ENCODE measurements around the gene GDPD5. TPM values are rescaled to one million over a fixed set of nuclear protein-coding genes. Genes with fewer than 3 reads are reported as not detected.
A peak's percentile ranks its signal among the peaks of the same experiment; 100 is the strongest.

The GDPD5 gene
- polyA plus RNA-seq, 2 donors = 1.9 to 3.0 TPM

- no peak within 1 kb of the TSS for H3K27ac ChIP-seq (ENCODE audit: low read depth in 2 of 2, low read length in 1 of 2)
- no peak within 1 kb of the TSS for H3K4me3 ChIP-seq (ENCODE audit: low read depth in 1 of 2, low read length in 2 of 2)
- H3K4me1 ChIP-seq (ENCODE audit: control insufficient read depth in 2 of 2, insufficient read depth in 2 of 2, low read length in 1 of 2) = peaks cover 0 to 14% of the 10 kb centered on the region in 2 donors
- H3K36me3 ChIP-seq (ENCODE audit: control insufficient read depth in 2 of 2, insufficient read depth in 2 of 2, low read length in 1 of 2) = no peaks in the 10 kb centered on the region
- peaks cover 0 to 8% of the 10 kb centered on the region in 2 donors for H3K27me3 ChIP-seq (ENCODE audit: control insufficient read depth in 1 of 2, insufficient read depth in 2 of 2, low read length in 2 of 2)
- peaks cover 3 to 11% of the 10 kb centered on the region in 2 donors for H3K9me3 ChIP-seq (ENCODE audit: control insufficient read depth in 2 of 2, insufficient read depth in 1 of 2, low read depth in 1 of 2, low read length in 1 of 2)
- WGBS, 2 donors = 26 to 28% methylated on average over 14 of the region's 14 CpGs
Measured at GRCh38 chr11:75432911-75433321, 92.8 kb downstream of the GDPD5 start, which contains the start of gene KLHL35. TSS of gene KLHL35 (minus strand) at chr11:75433203. CDS start at chr11:75430629, 2,574 bp downstream.

DNA sequence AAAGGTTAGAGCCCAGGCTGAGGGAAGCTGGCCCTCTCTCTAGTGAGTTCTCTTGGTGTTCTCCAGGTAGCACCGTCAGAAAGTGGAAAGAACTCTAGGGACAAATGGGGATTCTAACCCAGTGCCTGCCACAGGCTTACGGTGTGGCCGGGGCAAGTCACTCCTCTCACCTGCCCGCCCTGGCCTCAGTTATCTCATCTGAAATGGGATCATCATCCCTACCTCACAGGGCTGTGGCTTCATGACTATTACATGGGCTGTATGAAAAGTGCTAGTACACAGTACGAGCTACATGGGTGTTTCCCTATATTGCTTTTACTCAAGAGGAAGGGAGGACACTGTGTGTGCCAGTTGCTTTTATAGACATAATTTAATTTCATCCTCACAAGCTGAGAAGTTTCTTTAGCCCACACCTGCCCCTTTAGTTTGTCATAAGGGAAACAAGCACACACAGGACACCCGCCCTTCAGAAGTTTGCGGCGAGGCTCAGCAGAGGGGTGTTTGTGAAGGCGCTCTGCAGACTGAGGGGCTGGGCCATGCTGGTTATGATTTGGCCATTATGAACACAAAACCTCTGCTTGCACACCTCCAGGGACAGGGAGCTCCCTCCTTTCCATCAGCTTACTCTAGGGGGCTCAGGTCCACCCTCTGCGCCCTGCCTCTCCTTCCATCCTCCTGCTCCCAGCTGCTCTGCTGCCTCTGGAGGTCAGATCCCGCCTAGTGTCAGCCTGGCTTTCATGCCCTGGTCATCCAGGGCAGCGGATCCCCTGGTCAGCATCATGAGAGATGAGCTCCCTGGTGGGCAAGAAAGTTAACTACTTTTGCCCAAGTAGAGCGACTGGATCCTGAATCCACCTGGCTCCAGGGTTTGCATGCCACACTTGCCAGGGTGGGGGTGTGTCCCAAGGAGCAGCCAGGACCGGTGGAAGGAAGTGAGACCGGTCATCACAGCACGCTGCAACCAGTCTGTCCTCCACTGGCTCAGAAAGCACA is 93.9 kb downstream of the GDPD5 start:
- Histone ChIP-seq H3K36me3 (ENCODE audit: control insufficient read depth in 2 of 2, insufficient read depth in 2 of 2, low read length in 1 of 2) (no peaks in the 10 kb centered on the region), H3K4me1 (ENCODE audit: control insufficient read depth in 2 of 2, insufficient read depth in 2 of 2, low read length in 1 of 2) (peaks cover 0 to 14% of the 10 kb centered on the region in 2 donors), H3K4me3 (ENCODE audit: low read depth in 1 of 2, low read length in 2 of 2) (no peak overlapping the region), H3K9me3 (ENCODE audit: control insufficient read depth in 2 of 2, insufficient read depth in 1 of 2, low read depth in 1 of 2, low read length in 1 of 2) (peaks cover 3 to 11% of the 10 kb centered on the region in 2 donors), H3K27ac (ENCODE audit: low read depth in 2 of 2, low read length in 1 of 2) (no peak overlapping the region), H3K27me3 (ENCODE audit: control insufficient read depth in 1 of 2, insufficient read depth in 2 of 2, low read length in 2 of 2) (peaks cover 0 to 8% of the 10 kb centered on the region in 2 donors)
- WGBS, 2 donors = 57 to 62% methylated on average over 16 of the region's 16 CpGs

DNA sequence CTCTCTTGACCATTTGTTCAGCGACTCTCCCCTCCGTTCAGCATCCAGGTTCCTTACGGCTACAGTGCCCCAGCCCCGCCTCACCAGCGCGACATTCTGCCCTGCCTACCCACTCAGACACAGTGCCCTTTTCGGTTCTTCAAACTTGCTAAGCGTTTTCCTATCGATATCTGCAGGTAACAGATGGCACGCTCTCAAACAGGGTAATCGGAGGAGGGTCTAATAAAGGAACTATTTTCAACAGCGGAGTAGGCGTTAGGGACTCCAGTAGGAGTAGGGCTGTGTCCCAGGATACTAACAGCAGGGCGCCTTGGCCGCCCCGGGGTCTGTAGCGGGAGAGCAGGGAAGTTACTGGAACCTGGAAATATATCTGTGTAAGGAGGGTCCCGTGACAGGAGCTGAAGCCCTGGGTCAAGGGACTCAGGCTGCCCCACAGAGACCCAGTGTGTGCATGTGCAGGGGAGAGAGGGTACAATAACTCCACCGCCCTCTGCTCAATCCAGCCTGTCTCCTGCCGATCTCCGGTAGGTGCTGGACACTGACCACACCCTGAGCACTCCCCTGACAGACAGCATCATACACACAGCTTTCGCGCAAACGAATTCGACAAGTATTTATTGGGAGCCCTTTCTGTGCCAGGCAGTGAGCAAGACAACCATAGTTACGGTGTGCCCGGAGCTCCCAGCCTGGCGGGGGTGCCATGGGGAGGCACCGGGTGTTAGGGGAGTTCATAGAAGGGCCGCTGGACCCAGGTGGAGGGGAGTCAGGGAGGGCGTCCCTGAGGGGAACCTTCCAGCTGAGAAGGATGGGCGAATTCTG is 94.8 kb downstream of the GDPD5 start:
- Histone ChIP-seq H3K27me3 (ENCODE audit: control insufficient read depth in 1 of 2, insufficient read depth in 2 of 2, low read length in 2 of 2) (peaks cover 0 to 8% of the 10 kb centered on the region in 2 donors), H3K4me3 (ENCODE audit: low read depth in 1 of 2, low read length in 2 of 2) (peak overlapping the region; percentile 29 to 43)
- WGBS, 2 donors = 29 to 31% methylated on average over 32 of the region's 32 CpGs

DNA sequence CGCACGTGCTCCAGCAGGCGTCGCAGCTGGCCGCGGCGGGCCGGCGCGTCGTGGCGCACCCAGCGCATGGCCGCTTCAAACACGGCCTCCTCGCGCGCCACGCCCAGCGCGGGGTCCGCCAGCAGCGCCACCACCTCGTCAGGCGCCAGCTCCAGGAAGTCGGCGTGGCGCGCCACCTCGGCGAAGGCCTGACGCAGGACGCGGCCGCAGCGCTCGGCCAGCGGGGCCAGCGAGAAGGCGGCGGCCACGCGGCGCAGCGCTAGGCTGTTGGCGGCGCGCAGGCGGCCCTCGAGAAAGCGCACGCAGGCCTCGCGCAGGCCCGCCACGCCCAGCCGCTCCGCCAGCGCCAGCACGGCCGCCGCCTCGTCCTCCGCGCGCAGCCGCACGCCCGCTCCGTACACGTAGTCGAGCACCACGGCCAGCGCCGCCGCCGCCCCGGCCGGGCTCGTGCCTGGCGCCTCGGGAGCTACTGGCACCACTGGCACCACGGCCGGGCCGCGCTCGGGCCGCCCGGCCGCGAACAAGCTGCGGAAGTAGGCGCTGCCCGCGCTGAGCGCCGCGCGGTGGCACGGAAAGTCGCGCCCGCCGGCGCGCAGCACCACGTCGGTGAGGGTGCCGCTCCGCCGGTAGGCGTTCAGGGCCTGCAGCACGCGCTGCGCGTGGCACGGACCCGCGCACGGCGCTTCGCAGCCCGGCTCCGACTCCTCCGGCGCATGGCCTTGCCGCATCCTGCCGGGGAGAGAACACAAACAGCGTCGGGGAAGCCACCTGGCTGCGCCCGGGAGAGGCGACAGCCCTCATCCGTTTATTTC is 95.6 kb downstream of the GDPD5 start:
- peaks cover 0 to 8% of the 10 kb centered on the region in 2 donors for H3K27me3 ChIP-seq (ENCODE audit: control insufficient read depth in 1 of 2, insufficient read depth in 2 of 2, low read length in 2 of 2)
- peaks cover 3 to 11% of the 10 kb centered on the region in 2 donors for H3K9me3 ChIP-seq (ENCODE audit: control insufficient read depth in 2 of 2, insufficient read depth in 1 of 2, low read depth in 1 of 2, low read length in 1 of 2)
- no peaks in the 10 kb centered on the region for H3K36me3 ChIP-seq (ENCODE audit: control insufficient read depth in 2 of 2, insufficient read depth in 2 of 2, low read length in 1 of 2)
- peaks cover 0 to 14% of the 10 kb centered on the region in 2 donors for H3K4me1 ChIP-seq (ENCODE audit: control insufficient read depth in 2 of 2, insufficient read depth in 2 of 2, low read length in 1 of 2)
- no peak overlapping the region for H3K27ac ChIP-seq (ENCODE audit: low read depth in 2 of 2, low read length in 1 of 2)
- 3 to 4% methylated on average over 102 to 134 of the region's 134 CpGs for WGBS, 2 donors
- peak overlapping the region; percentile 29 to 43 for H3K4me3 ChIP-seq (ENCODE audit: low read depth in 1 of 2, low read length in 2 of 2)

More for the DNA sequence above, 94.8 kb downstream of the GDPD5 start:
- Histone ChIP-seq H3K4me1 (ENCODE audit: control insufficient read depth in 2 of 2, insufficient read depth in 2 of 2, low read length in 1 of 2) (peaks cover 0 to 14% of the 10 kb centered on the region in 2 donors), H3K27ac (ENCODE audit: low read depth in 2 of 2, low read length in 1 of 2) (no peak overlapping the region), H3K36me3 (ENCODE audit: control insufficient read depth in 2 of 2, insufficient read depth in 2 of 2, low read length in 1 of 2) (no peaks in the 10 kb centered on the region), H3K9me3 (ENCODE audit: control insufficient read depth in 2 of 2, insufficient read depth in 1 of 2, low read depth in 1 of 2, low read length in 1 of 2) (peaks cover 3 to 11% of the 10 kb centered on the region in 2 donors)

- WGBS, 2 donors = 31 to 35% methylated on average over 25 of the region's 25 CpGs
Measured at GRCh38 chr11:75429641-75429901, 96.2 kb downstream of the GDPD5 start.

DNA sequence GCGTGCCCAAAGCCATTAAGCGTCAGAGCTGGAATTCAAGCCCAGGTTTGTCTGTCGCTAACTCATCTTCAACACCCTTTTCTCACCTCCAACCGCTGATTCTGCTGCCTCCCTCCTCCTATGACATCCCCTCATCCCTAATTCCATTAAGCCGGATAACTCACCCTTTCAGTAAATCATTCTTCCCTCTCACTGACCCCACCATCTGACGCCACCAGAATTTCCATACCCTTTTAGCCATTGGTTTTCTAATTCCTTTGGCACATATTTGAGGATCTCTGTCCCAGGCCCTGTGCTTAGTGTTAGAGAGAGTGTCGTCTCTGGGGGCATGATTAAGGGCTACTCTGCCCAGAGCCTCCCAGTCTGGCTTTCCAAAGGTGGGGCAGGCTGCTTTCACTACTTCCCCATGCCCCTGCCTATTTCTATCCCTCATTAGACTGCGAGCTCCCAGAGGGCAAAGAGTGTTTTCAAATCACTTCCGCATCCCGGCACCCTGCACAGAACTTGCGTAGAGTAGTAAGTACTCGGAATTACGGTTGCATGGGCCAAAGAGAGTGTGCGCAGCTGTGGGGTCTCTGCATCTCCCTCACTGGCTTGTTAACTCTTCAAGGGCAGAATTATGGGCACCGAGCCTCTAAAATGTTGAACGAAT is 96.6 kb downstream of the GDPD5 start:
- Histone ChIP-seq H3K9me3 (ENCODE audit: control insufficient read depth in 2 of 2, insufficient read depth in 1 of 2, low read depth in 1 of 2, low read length in 1 of 2) (peaks cover 3 to 11% of the 10 kb centered on the region in 2 donors), H3K27ac (ENCODE audit: low read depth in 2 of 2, low read length in 1 of 2) (no peak overlapping the region), H3K4me3 (ENCODE audit: low read depth in 1 of 2, low read length in 2 of 2) (no peak overlapping the region), H3K27me3 (ENCODE audit: control insufficient read depth in 1 of 2, insufficient read depth in 2 of 2, low read length in 2 of 2) (peaks cover 0 to 8% of the 10 kb centered on the region in 2 donors), H3K36me3 (ENCODE audit: control insufficient read depth in 2 of 2, insufficient read depth in 2 of 2, low read length in 1 of 2) (no peaks in the 10 kb centered on the region), H3K4me1 (ENCODE audit: control insufficient read depth in 2 of 2, insufficient read depth in 2 of 2, low read length in 1 of 2) (peaks cover 0 to 14% of the 10 kb centered on the region in 2 donors)
- 77 to 84% methylated on average over 16 of the region's 16 CpGs for WGBS, 2 donors

More at GRCh38 chr11:75429641-75429901, 96.2 kb downstream of the GDPD5 start:
- H3K27me3 ChIP-seq (ENCODE audit: control insufficient read depth in 1 of 2, insufficient read depth in 2 of 2, low read length in 2 of 2) = peaks cover 0 to 8% of the 10 kb centered on the region in 2 donors
- H3K4me3 ChIP-seq (ENCODE audit: low read depth in 1 of 2, low read length in 2 of 2) = peak overlapping the region in 1 of 2 donors; percentile 29
- no peaks in the 10 kb centered on the region for H3K36me3 ChIP-seq (ENCODE audit: control insufficient read depth in 2 of 2, insufficient read depth in 2 of 2, low read length in 1 of 2)
- H3K9me3 ChIP-seq (ENCODE audit: control insufficient read depth in 2 of 2, insufficient read depth in 1 of 2, low read depth in 1 of 2, low read length in 1 of 2) = peaks cover 3 to 11% of the 10 kb centered on the region in 2 donors
- H3K4me1 ChIP-seq (ENCODE audit: control insufficient read depth in 2 of 2, insufficient read depth in 2 of 2, low read length in 1 of 2) = peaks cover 0 to 14% of the 10 kb centered on the region in 2 donors
- H3K27ac ChIP-seq (ENCODE audit: low read depth in 2 of 2, low read length in 1 of 2) = no peak overlapping the region

- 38 to 50% methylated on average over 32 of the region's 32 CpGs for WGBS, 2 donors
Measured at GRCh38 chr11:75428281-75428724, 97.4 kb downstream of the GDPD5 start.

DNA sequence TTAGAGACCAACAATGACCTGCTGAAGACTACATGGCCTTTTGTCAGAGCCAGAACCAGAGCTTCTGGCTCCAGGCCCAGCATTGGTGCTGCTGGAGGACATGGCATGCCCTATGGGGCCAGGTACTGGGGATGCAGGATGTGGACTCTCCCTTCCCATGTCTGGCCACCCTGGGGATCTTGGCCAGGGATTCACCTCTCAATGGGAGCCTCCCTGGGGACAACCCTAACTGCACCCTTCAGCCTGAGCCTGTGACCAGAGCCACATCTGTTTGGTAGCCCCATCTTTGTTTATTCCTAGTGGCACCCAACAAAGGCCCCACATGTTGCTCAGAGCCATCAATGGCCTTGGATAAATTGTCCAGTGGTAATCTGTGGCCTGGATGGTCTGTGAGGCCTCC is 98.6 kb downstream of the GDPD5 start:
- peaks cover 0 to 11% of the 10 kb centered on the region in 2 donors for H3K4me1 ChIP-seq (ENCODE audit: control insufficient read depth in 2 of 2, insufficient read depth in 2 of 2, low read length in 1 of 2)
- no peak overlapping the region for H3K27ac ChIP-seq (ENCODE audit: low read depth in 2 of 2, low read length in 1 of 2)
- no peak overlapping the region for H3K4me3 ChIP-seq (ENCODE audit: low read depth in 1 of 2, low read length in 2 of 2)
- no peaks in the 10 kb centered on the region for H3K36me3 ChIP-seq (ENCODE audit: control insufficient read depth in 2 of 2, insufficient read depth in 2 of 2, low read length in 1 of 2)
- H3K27me3 ChIP-seq (ENCODE audit: control insufficient read depth in 1 of 2, insufficient read depth in 2 of 2, low read length in 2 of 2) = peaks cover 0 to 8% of the 10 kb centered on the region in 2 donors
- H3K9me3 ChIP-seq (ENCODE audit: control insufficient read depth in 2 of 2, insufficient read depth in 1 of 2, low read depth in 1 of 2, low read length in 1 of 2) = peaks cover 3 to 11% of the 10 kb centered on the region in 2 donors

More at GRCh38 chr11:75428281-75428724, 97.4 kb downstream of the GDPD5 start:
- H3K27me3 ChIP-seq (ENCODE audit: control insufficient read depth in 1 of 2, insufficient read depth in 2 of 2, low read length in 2 of 2) = peaks cover 0 to 8% of the 10 kb centered on the region in 2 donors
- H3K36me3 ChIP-seq (ENCODE audit: control insufficient read depth in 2 of 2, insufficient read depth in 2 of 2, low read length in 1 of 2) = no peaks in the 10 kb centered on the region
- H3K27ac ChIP-seq (ENCODE audit: low read depth in 2 of 2, low read length in 1 of 2) = no peak overlapping the region
- peaks cover 3 to 11% of the 10 kb centered on the region in 2 donors for H3K9me3 ChIP-seq (ENCODE audit: control insufficient read depth in 2 of 2, insufficient read depth in 1 of 2, low read depth in 1 of 2, low read length in 1 of 2)
- H3K4me1 ChIP-seq (ENCODE audit: control insufficient read depth in 2 of 2, insufficient read depth in 2 of 2, low read length in 1 of 2) = peaks cover 0 to 14% of the 10 kb centered on the region in 2 donors
- H3K4me3 ChIP-seq (ENCODE audit: low read depth in 1 of 2, low read length in 2 of 2) = peak overlapping the region in 1 of 2 donors; percentile 27

All from esophagus (tissue), 2 donors.